Spleen (tissue), 11 donors: ENCODE measurements around the gene SLC47A2. TPM values are rescaled to one million over a fixed set of nuclear protein-coding genes. Genes with fewer than 3 reads are reported as not detected.

ENCODE experiments used
- DNase-seq: peaks from one replicate; pipeline ENCODE4 v3.0.0-alpha.2; 2020
- H3K27ac ChIP-seq, 8 donors: fragments of 200-600 bp; sonication (generic) in 7 of 8; 1 replicate in 4 of 8; 2 replicates in 4 of 8; pipeline versions ENCODE4 v1.5.0 to v1.8.0; 2016 to 2021; ENCODE audit warnings: inconsistent platforms in 4 of 8, mild to moderate bottlenecking in 4 of 8, moderate library complexity in 1 of 8
- H3K27me3 ChIP-seq, 7 donors: fragments of 200-600 bp; sonication (generic) in 6 of 7; replicated peaks in 1 of 7; 1 replicate in 4 of 7; 2 replicates in 3 of 7; pipeline versions ENCODE4 v1.5.0 to v1.8.0; 2016 to 2021; ENCODE audit warnings: inconsistent platforms in 3 of 7, mild to moderate bottlenecking in 1 of 7
- H3K36me3 ChIP-seq, 6 donors: fragments of 200-600 bp; sonication (generic) in 5 of 6; 1 replicate in 4 of 6; 2 replicates in 2 of 6; pipeline versions ENCODE4 v1.5.0 to v1.8.0; 2016 to 2021; ENCODE audit warnings: inconsistent platforms in 2 of 6
- H3K4me1 ChIP-seq, 6 donors: fragments of 200-600 bp; sonication (generic) in 5 of 6; 1 replicate in 3 of 6; 2 replicates in 3 of 6; pipeline versions ENCODE4 v1.5.0 to v1.8.0; 2016 to 2021; ENCODE audit warnings: inconsistent platforms in 3 of 6
- H3K4me3 ChIP-seq, 8 donors: fragments of 200-600 bp; sonication (generic) in 7 of 8; 1 replicate in 4 of 8; 2 replicates in 4 of 8; pipeline versions ENCODE4 v1.5.0 to v1.8.0; 2016 to 2021; ENCODE audit warnings: inconsistent platforms in 4 of 8, mild to moderate bottlenecking in 4 of 8, moderate library complexity in 2 of 8
- H3K9me3 ChIP-seq, 8 donors: fragments of 200-600 bp; sonication (generic) in 7 of 8; 1 replicate in 4 of 8; 2 replicates in 4 of 8; pipeline versions ENCODE4 v1.5.0 to v1.8.0; 2016 to 2021; ENCODE audit warnings: inconsistent platforms in 4 of 8
- CTCF ChIP-seq, 11 experiments: fragments of 200-600 bp in 7 of 11; fragments of 450-650 bp in 4 of 11; sonication (generic) in 4 of 11; IDR thresholded peaks in 8 of 11; conservative IDR thresholded peaks in 3 of 11; 1 replicate in 7 of 11; 2 replicates in 4 of 11; pipeline versions ENCODE4 v1.4.0 to v1.8.0; 2016 to 2021; ENCODE audit warnings: antibody characterized with exemption in 11 of 11, inconsistent platforms in 4 of 11, mild to moderate bottlenecking in 1 of 11
- POLR2A ChIP-seq, 3 donors: fragments of 450-650 bp; IDR thresholded peaks; one replicate each; pipeline ENCODE4 v1.5.1; 2017; ENCODE audit warnings: antibody characterized with exemption in 3 of 3, mild to moderate bottlenecking in 1 of 3
- POLR2AphosphoS5 ChIP-seq, 3 donors: sonication (generic); formaldehyde crosslinking; IDR thresholded peaks; one replicate each; pipeline ENCODE4 v1.5.1; 2017; ENCODE audit warnings: antibody characterized with exemption in 3 of 3
- WGBS, 5 donors: extraction: QIAGEN DNeasy Blood & Tissue Kit in 3 of 5; methylation state at CpG; one replicate each; pipeline versions ENCODE4 v1.1.5 to v1.1.7; 2013 to 2018; 5-methylcytosine and 5-hydroxymethylcytosine counted together
- intact Hi-C: fragments of 100-400 bp; cut with DNase I; formaldehyde crosslinking; loops from one replicate; pipeline ENCODE4 v1.15.0; 2023; ENCODE audit warnings: low total_unique reads
- polyA plus RNA-seq, 3 donors: library from polyadenylated mRNA; stranded (reverse); fragments of 200-250 nt; gene quantifications; one replicate each; pipeline ENCODE4 v1.2.1, GENCODE V29; 2013
- total RNA-seq, 7 donors: library from RNA; depleted of rRNA in 3 of 7; stranded (reverse); fragments of >200 nt in 3 of 7; fragmentation: NEBNext Ultra II Directional in 4 of 7; extraction: Animal tissue kit (Norgen Biotek cat#: 25700) in 4 of 7; gene quantifications; one replicate each; pipeline versions ENCODE4 v1.1.0 to v1.2.1, GENCODE V29; 2016 to 2021
- donor health status: healthy with polysubstance abuse.
- donor health status: DM: no; HTN: no; CAD: no; lungs with moderate emphysema.
- donor health status: DM: no; HTN: no; CAD: no.
- donor health status: Bipolar disorder and iron deficiency.
- donor health status: healthy.
- donor health status: DM: no; HTN: no; CAD: no.
- donor health status: DM: yes; HTN: yes; CAD: no.

The SLC47A2 gene
- total and polyA plus RNA-seq, 10 donors, result 0.03 TPM; not detected in 9

DNA sequence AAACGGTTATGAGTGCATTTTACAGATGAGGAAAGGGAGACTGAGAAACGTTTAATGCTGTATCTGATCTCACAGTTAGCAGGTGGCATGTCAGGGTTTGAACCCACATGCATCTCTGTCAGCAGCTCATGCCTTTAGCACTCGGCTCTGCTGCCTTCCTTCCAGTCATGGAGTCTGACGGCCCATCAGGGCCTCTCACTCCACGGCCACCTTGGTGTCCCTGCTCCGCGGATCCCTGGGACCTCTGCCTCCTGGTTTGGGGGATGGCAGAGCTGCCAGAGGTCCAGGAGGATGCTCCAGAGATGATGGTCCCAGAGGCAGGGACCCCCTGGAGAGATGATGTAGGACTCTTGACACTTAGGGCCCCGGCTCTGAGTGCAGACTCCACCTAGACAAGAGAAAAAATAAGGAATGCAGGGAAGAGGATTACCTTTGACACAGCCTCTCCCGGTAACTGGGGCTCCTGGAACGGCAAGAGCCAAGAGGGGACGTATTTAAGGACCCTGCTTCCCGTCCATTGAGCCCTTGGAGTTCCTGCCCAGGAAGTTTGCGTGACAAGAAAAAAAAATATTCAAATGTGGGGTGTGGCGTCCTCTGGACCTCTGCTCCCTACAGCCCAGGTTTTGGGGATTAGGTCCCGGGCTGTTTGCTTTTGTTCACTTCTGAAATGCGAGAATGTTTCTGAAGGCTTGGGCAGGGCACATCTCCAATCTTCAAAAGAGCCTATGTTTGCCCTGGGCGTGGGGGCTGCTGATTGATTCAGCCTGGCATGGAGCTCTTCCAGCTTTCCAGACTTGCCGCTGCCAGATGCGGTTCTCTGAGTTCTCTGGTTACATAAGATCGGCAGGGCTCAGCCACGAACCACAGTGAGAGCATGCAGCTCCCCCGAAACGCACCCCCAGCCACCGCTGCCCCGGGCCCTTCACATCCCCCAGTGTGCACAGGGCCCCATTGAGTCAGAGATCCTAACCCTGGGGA lies 31.7 kb upstream of the SLC47A2 start, which contains the start of gene ALDH3A1:
ALDH3A1 (minus strand) TSS at position 470 of the 978 bp plus-strand sequence. CDS start 3,169 bp downstream, outside the sequence.
- no peak for DNase-seq
- Histone ChIP-seq H3K27me3 (peaks cover 0 to 30% (median 0%) of the 10 kb centered on the region in 7 donors), H3K27ac (no peak within 1 kb of the TSS), H3K36me3 (no peaks in the 10 kb centered on the region), H3K4me3 (no peak within 1 kb of the TSS), H3K9me3 (no peaks in the 10 kb centered on the region), H3K4me1 (peaks cover 7 to 23% (median 19%) of the 10 kb centered on the region in 6 donors)
- 67 to 81% (median 73%) methylated on average over 21 to 25 of the region's 25 CpGs for WGBS, 5 donors
- TF ChIP-seq CTCF (IDR thresholded peaks at IDR 0.05 in 8 of 11, conservative IDR thresholded peaks at IDR 0.05 in 3 of 11) (no peak), POLR2AphosphoS5 (IDR thresholded peaks at IDR 0.05) (no peak), POLR2A (IDR thresholded peaks at IDR 0.05) (no peak)
- intact Hi-C loops, result no loop called here

DNA sequence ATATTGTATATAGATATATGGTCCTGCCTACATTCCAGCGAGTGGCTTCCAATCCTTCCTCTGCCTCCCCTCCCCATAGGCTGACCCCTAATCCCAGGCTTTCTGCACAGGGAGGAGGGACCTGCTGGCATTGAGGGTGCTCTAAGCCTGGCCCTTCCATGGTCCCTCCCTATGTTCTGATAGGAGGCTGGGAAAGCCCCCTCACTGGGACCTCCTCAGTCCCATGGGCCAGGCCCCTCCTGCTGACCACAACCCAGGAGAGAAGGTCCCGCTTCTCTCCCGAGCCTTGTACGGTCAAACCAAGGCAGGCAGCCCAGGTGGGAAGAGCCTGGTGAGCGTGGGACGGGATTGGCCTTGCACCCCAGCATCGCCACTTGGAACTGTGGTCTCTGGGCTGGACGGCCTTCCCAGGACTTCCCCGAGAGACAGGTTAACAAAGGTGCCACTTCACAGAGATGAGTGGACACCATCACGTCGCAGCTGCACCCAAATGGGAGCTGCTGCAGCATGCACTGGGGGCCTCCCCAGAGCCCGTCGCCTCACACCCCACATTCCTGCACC lies 30.9 kb upstream of the SLC47A2 start:
- TF ChIP-seq CTCF (IDR thresholded peaks at IDR 0.05 in 8 of 11, conservative IDR thresholded peaks at IDR 0.05 in 3 of 11) (no peak), POLR2A (IDR thresholded peaks at IDR 0.05) (no peak), POLR2AphosphoS5 (IDR thresholded peaks at IDR 0.05) (no peak)
- Histone ChIP-seq H3K4me1 (peaks cover 7 to 17% (median 14%) of the 10 kb centered on the region in 6 donors), H3K27ac (no peak overlapping the region), H3K27me3 (peaks cover 0 to 30% (median 0%) of the 10 kb centered on the region in 7 donors), H3K36me3 (no peaks in the 10 kb centered on the region), H3K4me3 (no peak overlapping the region), H3K9me3 (no peaks in the 10 kb centered on the region)
- no peak for DNase-seq
- intact Hi-C loops, result no loop called here
- 91 to 96% (median 94%) methylated on average over 13 of the region's 13 CpGs for WGBS, 5 donors

DNA sequence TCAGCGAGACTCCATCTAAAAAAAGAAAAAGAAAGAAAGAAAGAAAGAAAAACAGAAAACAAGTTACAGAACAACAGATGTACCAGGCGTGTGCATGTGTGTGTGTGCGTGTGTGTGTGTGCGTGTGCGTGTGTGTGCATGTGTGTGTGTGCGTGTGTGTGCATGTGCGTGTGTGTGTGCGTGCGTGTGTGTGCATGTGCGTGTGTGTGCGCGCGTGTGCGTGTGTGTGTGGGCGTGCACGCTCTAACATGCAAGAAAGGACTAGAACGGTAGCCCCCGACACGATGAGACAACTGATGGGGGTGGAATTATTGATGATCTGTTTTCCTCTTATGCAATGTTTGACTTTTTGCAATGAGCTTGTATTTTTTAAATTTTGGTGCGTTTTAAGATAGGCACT lies 30.1 kb upstream of the SLC47A2 start:
- intact Hi-C loops, result no loop called here
- no peak overlapping the region for H3K27ac ChIP-seq
- WGBS, 5 donors, result 82 to 94% (median 90%) methylated on average over 20 of the region's 20 CpGs

More for the DNA sequence above, 30.1 kb upstream of the SLC47A2 start:
- peaks cover 7 to 17% (median 14%) of the 10 kb centered on the region in 6 donors for H3K4me1 ChIP-seq
- no peak overlapping the region for H3K4me3 ChIP-seq
- no peaks in the 10 kb centered on the region for H3K9me3 ChIP-seq
- DNase-seq, result no peak
- H3K36me3 ChIP-seq, result no peaks in the 10 kb centered on the region
- TF ChIP-seq POLR2AphosphoS5 (IDR thresholded peaks at IDR 0.05), result no peak
- TF ChIP-seq POLR2A (IDR thresholded peaks at IDR 0.05), result no peak
- TF ChIP-seq CTCF (IDR thresholded peaks at IDR 0.05 in 8 of 11, conservative IDR thresholded peaks at IDR 0.05 in 3 of 11), result no peak
- H3K27me3 ChIP-seq, result peaks cover 0 to 30% (median 0%) of the 10 kb centered on the region in 7 donors
